Trophoblast cell (in vitro differentiated cells and primary cell): ENCODE results near the gene NME3.

ENCODE experiments used
- DNase-seq, 2 donors: peaks; one replicate each; pipeline ENCODE4 v3.0.0-alpha.2; 2016
- H2AFZ ChIP-seq: 2 replicates; pipeline ENCODE4 v1.6.1; 2013; ENCODE audit warnings: low read length, moderate library complexity, mild to moderate bottlenecking; ENCODE audit not compliant: insufficient read depth, poor library complexity
- H2AK5ac ChIP-seq: 2 replicates; pipeline ENCODE4 v1.6.1; 2013; ENCODE audit warnings: mild to moderate bottlenecking, low read length
- H2BK120ac ChIP-seq: 2 replicates; pipeline ENCODE4 v1.6.1; 2013; ENCODE audit warnings: low read length, mild to moderate bottlenecking, moderate library complexity; ENCODE audit not compliant: insufficient read depth, poor library complexity
- H2BK12ac ChIP-seq: 2 replicates; pipeline ENCODE4 v1.6.1; 2013; ENCODE audit warnings: mild to moderate bottlenecking, low read length, moderate library complexity
- H2BK5ac ChIP-seq: 2 replicates; pipeline ENCODE4 v1.6.1; 2013; ENCODE audit warnings: low read length, low read depth, moderate library complexity, mild to moderate bottlenecking; ENCODE audit not compliant: poor library complexity
- H3K14ac ChIP-seq: 2 replicates; pipeline ENCODE4 v1.6.1; 2013; ENCODE audit warnings: mild to moderate bottlenecking, low read length
- H3K18ac ChIP-seq: 2 replicates; pipeline ENCODE4 v1.6.1; 2013; ENCODE audit warnings: mild to moderate bottlenecking, low read length
- H3K23ac ChIP-seq: 2 replicates; pipeline ENCODE4 v1.6.1; 2013; ENCODE audit warnings: low read length
- H3K27ac ChIP-seq: 2 replicates; pipeline ENCODE4 v1.5.1; 2013; ENCODE audit warnings: low read depth, mild to moderate bottlenecking, inconsistent platforms, low read length, moderate library complexity
- H3K27me3 ChIP-seq: 2 replicates; pipeline ENCODE4 v1.6.1; 2013; ENCODE audit warnings: inconsistent platforms, mild to moderate bottlenecking, low read length, moderate library complexity; ENCODE audit not compliant: insufficient read depth
- H3K36me3 ChIP-seq, 2 experiments: 1 replicate in 1 of 2; 2 replicates in 1 of 2; pipeline ENCODE4 v1.6.1; 2013; ENCODE audit warnings: low read length in 2 of 2, mild to moderate bottlenecking in 2 of 2, moderate library complexity in 1 of 2; ENCODE audit not compliant: insufficient read depth in 2 of 2, control insufficient read depth in 1 of 2
- H3K4ac ChIP-seq: 2 replicates; pipeline ENCODE4 v1.6.1; 2013; ENCODE audit warnings: low read depth, mild to moderate bottlenecking, low read length, moderate library complexity
- H3K4me1 ChIP-seq, 2 experiments: 1 replicate in 1 of 2; 2 replicates in 1 of 2; pipeline ENCODE4 v1.6.1; 2013; ENCODE audit warnings: low read length in 2 of 2, mild to moderate bottlenecking in 2 of 2, moderate library complexity in 1 of 2; ENCODE audit not compliant: insufficient read depth in 2 of 2, control insufficient read depth in 1 of 2
- H3K4me2 ChIP-seq: 2 replicates; pipeline ENCODE4 v1.6.1; 2013; ENCODE audit warnings: inconsistent platforms, mild to moderate bottlenecking, low read length, moderate library complexity
- H3K4me3 ChIP-seq: 2 replicates; pipeline ENCODE4 v1.5.1; 2013; ENCODE audit warnings: mild to moderate bottlenecking, low read depth, low read length, inconsistent platforms
- H3K79me1 ChIP-seq: one replicate; pipeline ENCODE4 v1.6.1; 2013; ENCODE audit warnings: low read length
- H3K79me2 ChIP-seq: 2 replicates; pipeline ENCODE4 v1.6.1; 2013; ENCODE audit warnings: low read length, mild to moderate bottlenecking; ENCODE audit not compliant: control insufficient read depth, insufficient read depth, poor library complexity
- H3K9ac ChIP-seq: 2 replicates; pipeline ENCODE4 v1.6.1; 2013; ENCODE audit warnings: mild to moderate bottlenecking, low read length
- H3K9me3 ChIP-seq: 2 replicates; pipeline ENCODE4 v1.6.1; 2013; ENCODE audit warnings: low read depth, mild to moderate bottlenecking, control low read depth, inconsistent platforms, low read length; ENCODE audit not compliant: insufficient read depth
- H4K12ac ChIP-seq: 2 replicates; pipeline ENCODE4 v1.6.1; 2013; ENCODE audit warnings: low read depth, mild to moderate bottlenecking, low read length, moderate library complexity
- H4K8ac ChIP-seq: 2 replicates; pipeline ENCODE4 v1.6.1; 2013; ENCODE audit warnings: low read depth, mild to moderate bottlenecking, low read length, moderate library complexity
- H4K91ac ChIP-seq: one replicate; pipeline ENCODE4 v1.6.1; 2013; ENCODE audit warnings: low read depth, mild to moderate bottlenecking, low read length, moderate library complexity
- WGBS: extraction: QIAGEN DNeasy Blood & Tissue Kit; methylation state at CpG from one replicate; pipeline ENCODE4 v1.1.7; 2013; ENCODE audit warnings: missing lambda C conversion rate; ENCODE audit not compliant: insufficient read length, insufficient coverage; ENCODE audit errors: extremely low coverage; 5-methylcytosine and 5-hydroxymethylcytosine counted together

NME3 gene

DNA sequence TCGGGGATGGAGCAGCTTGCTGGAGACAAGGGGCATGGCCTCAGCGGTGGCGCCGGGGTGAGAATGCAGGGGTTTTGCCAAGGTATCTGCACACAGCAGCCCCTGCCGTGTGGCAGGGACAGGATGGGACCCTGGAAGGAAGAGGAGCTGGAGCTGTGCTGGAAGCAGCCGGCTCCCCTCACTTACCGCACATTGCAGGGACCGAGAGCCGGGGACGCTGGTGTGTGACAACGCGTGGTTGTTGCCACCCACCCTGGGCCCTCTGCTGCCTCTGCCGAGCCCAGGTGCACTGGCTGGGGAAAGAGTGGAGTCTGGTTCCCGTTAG lies 14.5 kb upstream of the NME3 start:
- Histone ChIP-seq H3K4me3 (no peak overlapping the region), H3K9me3 (no peaks in the 10 kb centered on the region), H4K8ac (no peak overlapping the region), H3K27ac (no peak overlapping the region), H2BK12ac (no peak overlapping the region), H2AK5ac (no peak overlapping the region), H3K14ac (no peak overlapping the region), H4K12ac (no peak overlapping the region), H4K91ac (no peak overlapping the region), H3K79me1 (no peaks in the 10 kb centered on the region), H2BK120ac (no peak overlapping the region), H3K18ac (no peak overlapping the region), H3K23ac (no peak overlapping the region), H3K27me3 (no peaks in the 10 kb centered on the region), H2BK5ac (no peak overlapping the region), H3K36me3 (peaks cover 54 to 56% of the 10 kb centered on the region in 2 experiments), H3K4me2 (no peak overlapping the region), H2AFZ (no peak overlapping the region), H3K79me2 (peaks cover 4% of the 10 kb centered on the region), H3K9ac (no peak overlapping the region), H3K4ac (peak overlapping the region; percentile 16), H3K4me1 (peaks cover 5 to 15% of the 10 kb centered on the region in 2 experiments)
- no peak for DNase-seq
- WGBS, result no CpG with 5 or more reads among the region's 14 CpGs

- H2BK12ac ChIP-seq, result no peak overlapping the region
- H4K91ac ChIP-seq, result no peak overlapping the region
- H3K4me3 ChIP-seq, result no peak overlapping the region
- no peaks in the 10 kb centered on the region for H3K27me3 ChIP-seq
- H3K9me3 ChIP-seq, result no peaks in the 10 kb centered on the region
- no peak overlapping the region for H4K8ac ChIP-seq
- H3K4me2 ChIP-seq, result no peak overlapping the region
- H3K23ac ChIP-seq, result no peak overlapping the region
- WGBS, result no CpG with 5 or more reads among the region's 26 CpGs
- no peaks in the 10 kb centered on the region for H3K79me1 ChIP-seq
- H3K4ac ChIP-seq, result peak overlapping the region; percentile 55
- no peak overlapping the region for H3K9ac ChIP-seq
- H2BK5ac ChIP-seq, result no peak overlapping the region
- no peak overlapping the region for H3K18ac ChIP-seq
- no peak overlapping the region for H2AK5ac ChIP-seq
- H3K36me3 ChIP-seq, result peaks cover 52 to 55% of the 10 kb centered on the region in 2 experiments
- no peak overlapping the region for H4K12ac ChIP-seq
- peaks cover 5 to 16% of the 10 kb centered on the region in 2 experiments for H3K4me1 ChIP-seq
- no peak overlapping the region for H3K14ac ChIP-seq
- H3K79me2 ChIP-seq, result peaks cover 4% of the 10 kb centered on the region
- no peak for DNase-seq
- no peak overlapping the region for H3K27ac ChIP-seq
- no peak overlapping the region for H2BK120ac ChIP-seq
- H2AFZ ChIP-seq, result no peak overlapping the region
Observed at GRCh38 chr16:1784977-1785845, 13.9 kb upstream of the NME3 start.

GRCh38 chr16:1782408-1783264 lies 11.3 kb upstream of the NME3 start, which contains the start of the genes NUBP2 and SPSB3:
NUBP2 (plus strand) TSS chr16:1782960; CDS start chr16:1783021, 61 bp downstream.
SPSB3 (minus strand) TSS chr16:1782571; CDS start chr16:1781483, 1,088 bp downstream.
- peak within 1 kb of the TSS; percentile 44 for H2BK120ac ChIP-seq
- peak within 1 kb of the TSS; percentile 51 for H2AK5ac ChIP-seq
- no peaks in the 10 kb centered on the region for H3K9me3 ChIP-seq
- peak; percentile 100 for DNase-seq
- no peaks in the 10 kb centered on the region for H3K79me1 ChIP-seq
- H3K27ac ChIP-seq, result peak within 1 kb of the TSS; percentile 28
- H2AFZ ChIP-seq, result peak within 1 kb of the TSS; percentile 37
- peak within 1 kb of the TSS; percentile 49 for H3K4ac ChIP-seq
- H4K91ac ChIP-seq, result peak within 1 kb of the TSS; percentile 67
- peak within 1 kb of the TSS; percentile 91 for H3K4me2 ChIP-seq
- H2BK12ac ChIP-seq, result no peak within 1 kb of the TSS
- WGBS, result no CpG with 5 or more reads among the region's 102 CpGs
- H3K79me2 ChIP-seq, result peaks cover 4% of the 10 kb centered on the region
- peak within 1 kb of the TSS; percentile 70 for H3K14ac ChIP-seq
- no peaks in the 10 kb centered on the region for H3K27me3 ChIP-seq
- no peak within 1 kb of the TSS for H3K23ac ChIP-seq
- peak within 1 kb of the TSS; percentile 77 for H3K18ac ChIP-seq
- H3K9ac ChIP-seq, result peak within 1 kb of the TSS; percentile 96
- peak within 1 kb of the TSS; percentile 88 for H4K8ac ChIP-seq
- H3K4me3 ChIP-seq, result peak within 1 kb of the TSS; percentile 95
- H2BK5ac ChIP-seq, result no peak within 1 kb of the TSS
- peak within 1 kb of the TSS; percentile 39 for H4K12ac ChIP-seq
- peaks cover 45 to 55% of the 10 kb centered on the region in 2 experiments for H3K36me3 ChIP-seq
- peaks cover 8 to 21% of the 10 kb centered on the region in 2 experiments for H3K4me1 ChIP-seq

GRCh38 chr16:1781758-1782407 lies 10.5 kb upstream of the NME3 start:
- Histone ChIP-seq H3K4me3 (peak overlapping the region; percentile 82), H3K18ac (peak overlapping the region; percentile 37), H3K79me1 (no peaks in the 10 kb centered on the region), H3K4me2 (peak overlapping the region; percentile 91), H2AK5ac (peak overlapping the region; percentile 51), H3K36me3 (peaks cover 45 to 55% of the 10 kb centered on the region in 2 experiments), H3K27me3 (no peaks in the 10 kb centered on the region), H2BK5ac (no peak overlapping the region), H3K14ac (peak overlapping the region; percentile 70), H3K27ac (peak overlapping the region; percentile 28), H3K4me1 (peaks cover 8 to 21% of the 10 kb centered on the region in 2 experiments), H3K4ac (peak overlapping the region; percentile 13), H3K9me3 (no peaks in the 10 kb centered on the region), H4K91ac (peak overlapping the region; percentile 67), H2BK120ac (no peak overlapping the region), H4K8ac (peak overlapping the region; percentile 69), H2BK12ac (no peak overlapping the region), H4K12ac (peak overlapping the region; percentile 39), H3K9ac (peak overlapping the region; percentile 73), H2AFZ (peak overlapping the region; percentile 8), H3K79me2 (peaks cover 4% of the 10 kb centered on the region), H3K23ac (no peak overlapping the region)
- peak; percentile 40 to 62 for DNase-seq
- WGBS, result no CpG with 5 or more reads among the region's 70 CpGs
